ENCODE measurements around the gene SLC12A6. TPM values are rescaled to one million over a fixed set of nuclear protein-coding genes. Genes with fewer than 3 reads are reported as not detected.
"Not testable (repeated sequence)": the region's sequence is repeated elsewhere in the genome, so short reads cannot be mapped to it uniquely, and the experiment has no call there.

Gene SLC12A6
- total RNA-seq, result 10 to 100 TPM; 23.1 to 25.7 (median 23.6) TPM

DNA sequence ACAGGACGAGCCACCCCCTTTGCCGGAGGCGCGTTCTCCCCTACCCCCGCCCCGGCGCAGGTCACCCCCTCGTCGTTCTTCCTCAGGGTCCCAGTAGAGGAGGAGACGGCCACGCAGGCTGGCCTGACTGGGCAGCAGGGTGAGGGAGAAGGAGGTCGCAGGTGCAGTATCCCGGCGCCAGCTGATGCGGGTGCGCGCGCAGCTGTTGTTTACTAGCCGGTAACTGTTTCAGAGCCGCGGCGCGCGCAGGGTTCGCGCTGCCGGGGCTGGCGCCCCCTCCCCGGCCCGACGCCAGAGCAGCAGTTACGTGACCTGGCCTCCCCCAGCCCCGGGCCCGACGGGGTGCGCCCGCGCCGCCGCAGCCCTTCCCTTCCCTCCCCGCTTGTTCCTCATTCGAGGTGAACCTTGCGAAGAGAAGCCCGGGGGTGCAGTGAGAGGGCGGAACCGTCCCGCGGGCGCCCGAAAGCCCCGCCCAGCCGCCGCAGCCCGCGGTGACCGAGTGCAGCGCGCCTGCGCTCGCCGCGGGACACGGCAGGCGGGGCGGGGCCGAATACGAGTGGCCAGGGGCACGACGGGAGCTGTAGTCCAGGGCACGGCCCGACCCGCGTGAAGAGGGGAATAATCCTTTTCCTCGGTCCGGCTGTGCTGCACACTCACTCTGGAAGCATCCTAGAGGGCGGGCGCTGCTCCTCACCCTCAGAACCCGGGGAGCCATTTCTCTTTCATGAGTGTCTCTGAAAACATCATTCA is at the start of gene SLC12A6:
SLC12A6 (minus strand) TSS at position 225 of the 750 bp plus-strand sequence. CDS start 1,101 bp downstream, outside the sequence.
- intact Hi-C loops (cut with DNase I; ENCODE audit: low total_unique reads), result no loop called here
- 0 to 2% methylated on average over 44 to 56 of the region's 78 CpGs for WGBS, 2 donors

DNA sequence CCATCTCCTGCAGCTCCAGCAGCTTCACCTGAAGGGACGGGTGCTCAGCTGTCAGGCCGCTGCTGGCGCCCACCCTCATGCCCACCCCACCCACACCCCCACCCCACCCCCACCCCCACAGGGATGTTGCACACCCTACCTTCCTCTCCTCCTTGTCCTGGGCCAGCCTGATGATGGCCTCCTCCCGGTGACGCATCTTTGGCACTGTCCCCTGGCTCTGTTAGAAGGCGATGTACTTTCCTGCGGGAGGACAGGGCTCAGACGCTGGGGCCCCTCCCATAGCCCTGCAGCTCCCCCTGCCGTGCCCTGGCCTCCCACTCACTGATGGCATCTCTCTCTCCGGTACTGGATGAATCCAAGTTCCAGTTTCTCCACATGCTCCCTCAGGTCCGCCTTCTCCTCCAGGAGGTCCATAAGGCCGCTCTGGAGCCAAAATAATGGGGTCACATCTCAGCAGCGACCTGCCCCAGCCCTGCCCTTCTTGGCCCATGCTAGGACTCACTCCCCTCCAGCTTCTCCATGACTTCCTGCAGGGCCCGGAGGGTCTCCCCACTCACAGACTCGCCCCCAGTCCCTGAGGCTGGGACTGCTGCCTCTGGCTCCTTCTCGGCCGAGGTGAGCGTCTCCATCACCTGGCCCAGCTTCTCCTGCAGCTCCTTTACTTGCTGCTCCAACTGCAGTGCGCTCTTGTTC is 44.4 kb upstream of the SLC12A6 start:
- H3K4me3 ChIP-seq (ENCODE audit: low read depth, poor library complexity, severe bottlenecking); intact Hi-C loops (cut with DNase I; ENCODE audit: low total_unique reads); DNase-seq (ENCODE audit: low spot score in 2 of 2): not testable (repeated sequence)
- no CpG with 5 or more reads among the region's 19 CpGs for WGBS, 2 donors

More for the DNA sequence above, at the start of gene SLC12A6:
- no peak for TF ChIP-seq POLR2A (IDR thresholded peaks at IDR 0.05)
- TF ChIP-seq, protein P1, sequence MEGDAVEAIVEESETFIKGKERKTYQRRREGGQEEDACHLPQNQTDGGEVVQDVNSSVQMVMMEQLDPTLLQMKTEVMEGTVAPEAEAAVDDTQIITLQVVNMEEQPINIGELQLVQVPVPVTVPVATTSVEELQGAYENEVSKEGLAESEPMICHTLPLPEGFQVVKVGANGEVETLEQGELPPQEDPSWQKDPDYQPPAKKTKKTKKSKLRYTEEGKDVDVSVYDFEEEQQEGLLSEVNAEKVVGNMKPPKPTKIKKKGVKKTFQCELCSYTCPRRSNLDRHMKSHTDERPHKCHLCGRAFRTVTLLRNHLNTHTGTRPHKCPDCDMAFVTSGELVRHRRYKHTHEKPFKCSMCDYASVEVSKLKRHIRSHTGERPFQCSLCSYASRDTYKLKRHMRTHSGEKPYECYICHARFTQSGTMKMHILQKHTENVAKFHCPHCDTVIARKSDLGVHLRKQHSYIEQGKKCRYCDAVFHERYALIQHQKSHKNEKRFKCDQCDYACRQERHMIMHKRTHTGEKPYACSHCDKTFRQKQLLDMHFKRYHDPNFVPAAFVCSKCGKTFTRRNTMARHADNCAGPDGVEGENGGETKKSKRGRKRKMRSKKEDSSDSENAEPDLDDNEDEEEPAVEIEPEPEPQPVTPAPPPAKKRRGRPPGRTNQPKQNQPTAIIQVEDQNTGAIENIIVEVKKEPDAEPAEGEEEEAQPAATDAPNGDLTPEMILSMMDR (IDR thresholded peaks at IDR 0.05), result no peak
- H3K4me3 ChIP-seq (ENCODE audit: low read depth, poor library complexity, severe bottlenecking), result peak within 1 kb of the TSS; percentile 88
- peak; percentile 85 to 97 for DNase-seq (ENCODE audit: low spot score in 2 of 2)

- intact Hi-C loops (cut with DNase I; ENCODE audit: low total_unique reads); H3K4me3 ChIP-seq (ENCODE audit: low read depth, poor library complexity, severe bottlenecking): not testable (repeated sequence)
- peak in 1 of 2 donors; percentile 14 for DNase-seq (ENCODE audit: low spot score in 2 of 2)
- WGBS, 2 donors, result 73 to 84% methylated on average over 4 of the region's 4 CpGs
These were observed 42.9 kb upstream of the SLC12A6 start for GRCh38 chr15:34380491-34380890.

- 95 to 97% methylated on average over 2 of the region's 2 CpGs for WGBS, 2 donors
- no peak overlapping the region for H3K4me3 ChIP-seq (ENCODE audit: low read depth, poor library complexity, severe bottlenecking)
- no peak for DNase-seq (ENCODE audit: low spot score in 2 of 2)
- TF ChIP-seq, protein P1 (IDR thresholded peaks at IDR 0.05), result no peak
- no peak for TF ChIP-seq POLR2A (IDR thresholded peaks at IDR 0.05)
- intact Hi-C loops (cut with DNase I; ENCODE audit: low total_unique reads), result no loop called here
These were observed 39.3 kb upstream of the SLC12A6 start for GRCh38 chr15:34376856-34377255.

DNA sequence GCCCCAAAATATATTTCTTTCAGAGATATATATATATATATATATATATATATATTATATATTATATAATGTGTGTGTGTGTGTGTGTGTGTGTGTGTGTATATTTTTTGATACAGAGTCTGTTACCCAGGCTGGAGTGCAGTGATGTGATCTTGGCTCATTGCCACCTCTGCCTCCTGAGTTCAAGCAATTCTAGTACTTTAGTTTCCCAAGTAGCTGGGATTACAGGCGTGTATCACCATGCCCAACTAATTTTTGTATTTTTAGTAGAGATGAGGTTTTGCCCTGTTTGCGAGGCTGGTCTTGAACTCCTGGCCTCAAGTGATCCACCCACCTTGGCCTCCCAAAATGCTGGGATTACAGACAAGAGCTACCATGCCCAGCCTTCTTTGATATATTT is 38.0 kb upstream of the SLC12A6 start:
- intact Hi-C loops (cut with DNase I; ENCODE audit: low total_unique reads); H3K4me3 ChIP-seq (ENCODE audit: low read depth, poor library complexity, severe bottlenecking): not testable (repeated sequence)
- 95 to 100% methylated on average over 2 of the region's 2 CpGs for WGBS, 2 donors

GRCh38 chr15:34374816-34375215 is 37.2 kb upstream of the SLC12A6 start:
- WGBS, 2 donors, result 88 to 96% methylated on average over 2 of the region's 2 CpGs
- intact Hi-C loops (cut with DNase I; ENCODE audit: low total_unique reads), result no loop called here
- TF ChIP-seq, protein P1 (IDR thresholded peaks at IDR 0.05), result no peak
- no peak for TF ChIP-seq POLR2A (IDR thresholded peaks at IDR 0.05)
- no peak overlapping the region for H3K4me3 ChIP-seq (ENCODE audit: low read depth, poor library complexity, severe bottlenecking)
- DNase-seq (ENCODE audit: low spot score in 2 of 2), result no peak

More for the DNA sequence above, 38.0 kb upstream of the SLC12A6 start:
- not testable (repeated sequence) for DNase-seq (ENCODE audit: low spot score in 2 of 2)

GRCh38 chr15:34373951-34374350 is 36.4 kb upstream of the SLC12A6 start:
- TF ChIP-seq POLR2A (IDR thresholded peaks at IDR 0.05), result no peak
- TF ChIP-seq, protein P1 (IDR thresholded peaks at IDR 0.05), result no peak
- WGBS, 2 donors, result 85 to 87% methylated on average over 8 of the region's 8 CpGs

More at GRCh38 chr15:34373951-34374350, 36.4 kb upstream of the SLC12A6 start:
- H3K4me3 ChIP-seq (ENCODE audit: low read depth, poor library complexity, severe bottlenecking), result no peak overlapping the region
- intact Hi-C loops (cut with DNase I; ENCODE audit: low total_unique reads), result no loop called here
- peak in 1 of 2 donors; percentile 43 for DNase-seq (ENCODE audit: low spot score in 2 of 2)

All from lower leg skin (tissue), 4 donors.